SK-N-MC (cell line): Measurements from ENCODE around the gene TAGLN3.

Experiments
- EZH2 ChIP-seq: fragments of 200-600 bp; sonication (generic); IDR thresholded peaks from one replicate; pipeline ENCODE4 v1.6.1; 2017; ENCODE audit warnings: antibody characterized with exemption
- FOXP2 ChIP-seq: optimal IDR thresholded peaks from 2 replicates; pipeline ENCODE3; 2011; ENCODE audit warnings: mild to moderate bottlenecking, moderate library complexity; ENCODE audit not compliant: insufficient read depth; ENCODE audit errors: extremely low read length, control extremely low read depth
- POLR2AphosphoS5 ChIP-seq: IDR thresholded peaks from 2 replicates; pipeline ENCODE4 v1.6.1; 2012; ENCODE audit warnings: mild to moderate bottlenecking, low read depth, low read length, borderline replicate concordance

- TF ChIP-seq EZH2 (no peak), POLR2AphosphoS5 (no peak), FOXP2 (no peak)
Measured at GRCh38 chr3:111952086-111952485, 46.6 kb upstream of the TAGLN3 start.
